Measurements from ENCODE around the gene RASA1.

GRCh38 chr5:87347272-87347671 is 79.6 kb downstream of the RASA1 start:
- no peak for TF ChIP-seq EZH2 (IDR thresholded peaks at IDR 0.05; ENCODE audit: insufficient read depth, poor library complexity, severe bottlenecking)
- TF ChIP-seq EZH2phosphoT487 (IDR thresholded peaks at IDR 0.05; ENCODE audit: insufficient read depth, low read depth): no peak
